Stomach smooth muscle (tissue), 2 donors: ENCODE data around the gene ZNF335.

Experiments
- H3K27ac ChIP-seq: one replicate; pipeline ENCODE4 v1.7.0; 2013; ENCODE audit warnings: mild to moderate bottlenecking, low read length, inconsistent platforms
- H3K27me3 ChIP-seq, 2 donors: one replicate each; pipeline ENCODE4 v1.7.0; 2013; ENCODE audit warnings: low read length in 2 of 2; ENCODE audit not compliant: insufficient read depth in 2 of 2, control insufficient read depth in 1 of 2
- H3K36me3 ChIP-seq, 2 donors: one replicate each; pipeline ENCODE4 v1.7.0; 2013; ENCODE audit warnings: low read length in 2 of 2; ENCODE audit not compliant: control insufficient read depth in 2 of 2, insufficient read depth in 2 of 2
- H3K4me1 ChIP-seq: one replicate; pipeline ENCODE4 v1.7.0; 2013; ENCODE audit warnings: low read length; ENCODE audit not compliant: control insufficient read depth, insufficient read depth
- H3K4me3 ChIP-seq, 2 donors: one replicate each; pipeline ENCODE4 v1.7.0; 2013; ENCODE audit warnings: low read length in 2 of 2
- H3K9ac ChIP-seq, 2 donors: one replicate each; pipeline ENCODE4 v1.7.0; 2013; ENCODE audit warnings: low read length in 2 of 2, mild to moderate bottlenecking in 1 of 2
- H3K9me3 ChIP-seq, 2 donors: one replicate each; pipeline ENCODE4 v1.7.0; 2013; ENCODE audit warnings: low read length in 2 of 2; ENCODE audit not compliant: control insufficient read depth in 2 of 2
- donor health status: healthy.
- donor health status: Pancreatic carcinoma.

The ZNF335 gene

DNA sequence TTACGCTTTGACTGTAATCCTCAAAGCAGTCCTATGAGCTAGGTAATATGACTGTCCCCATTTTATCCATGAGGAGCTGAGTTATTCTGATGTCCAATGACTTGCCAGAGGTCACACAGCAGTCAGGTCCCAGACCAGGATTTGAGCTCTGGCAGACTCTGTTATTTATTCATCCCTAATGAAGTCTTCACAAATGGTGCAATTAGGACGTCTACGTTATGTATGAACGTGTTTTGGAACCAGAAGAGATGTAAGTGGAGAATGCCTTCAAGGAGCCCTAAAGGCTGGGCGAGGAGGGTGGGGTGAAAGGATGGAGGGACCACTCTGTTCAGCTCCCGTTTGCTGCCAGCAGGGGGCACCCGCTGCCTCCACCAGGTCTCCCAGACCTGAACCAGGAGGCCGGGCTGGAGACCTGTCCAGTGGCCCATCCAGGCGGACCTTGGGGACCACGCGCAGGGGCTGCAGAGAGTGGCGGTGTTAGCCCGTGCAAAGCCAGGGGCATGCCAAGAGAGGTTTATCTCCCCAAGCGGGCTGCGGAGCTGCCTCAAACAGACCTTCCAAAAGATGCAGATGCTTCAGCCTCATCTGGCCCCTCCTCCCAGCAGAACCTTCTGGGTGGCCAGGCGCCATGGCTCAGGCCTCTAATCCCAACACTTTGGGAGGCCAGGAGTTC, 15.2 kb upstream of the ZNF335 start:
- H3K4me3 ChIP-seq: no peak overlapping the region
- no peaks in the 10 kb centered on the region for H3K4me1 ChIP-seq
- H3K36me3 ChIP-seq: no peaks in the 10 kb centered on the region
- H3K27me3 ChIP-seq: peaks cover 8 to 12% of the 10 kb centered on the region in 2 donors
- H3K9ac ChIP-seq: no peak overlapping the region
- no peaks in the 10 kb centered on the region for H3K9me3 ChIP-seq
- H3K27ac ChIP-seq: no peak overlapping the region

DNA sequence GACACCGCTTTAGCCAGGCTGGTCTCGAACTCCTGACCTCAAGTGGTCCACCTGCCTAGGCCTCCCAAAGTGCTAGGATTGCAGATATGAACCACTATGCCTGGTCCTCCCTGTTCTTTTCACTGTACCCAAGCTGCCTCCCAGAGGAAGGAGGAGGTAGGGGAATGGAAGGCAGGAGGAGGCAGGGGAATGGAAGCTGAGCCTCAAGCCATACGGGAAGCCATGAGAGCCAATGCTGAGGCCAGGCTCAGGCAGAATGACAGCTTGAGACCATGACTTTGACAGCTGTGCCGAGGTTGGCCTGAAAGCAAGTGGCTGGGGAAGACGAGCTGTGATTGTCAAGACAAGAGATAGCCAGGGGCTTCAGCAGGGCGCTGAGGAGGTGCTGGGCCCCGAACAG, 13.6 kb upstream of the ZNF335 start:
- no peak overlapping the region for H3K27ac ChIP-seq
- no peak overlapping the region for H3K9ac ChIP-seq
- H3K36me3 ChIP-seq: no peaks in the 10 kb centered on the region
- H3K27me3 ChIP-seq: peaks cover 7 to 8% of the 10 kb centered on the region in 2 donors
- H3K4me3 ChIP-seq: no peak overlapping the region
- no peaks in the 10 kb centered on the region for H3K4me1 ChIP-seq
- no peaks in the 10 kb centered on the region for H3K9me3 ChIP-seq

DNA sequence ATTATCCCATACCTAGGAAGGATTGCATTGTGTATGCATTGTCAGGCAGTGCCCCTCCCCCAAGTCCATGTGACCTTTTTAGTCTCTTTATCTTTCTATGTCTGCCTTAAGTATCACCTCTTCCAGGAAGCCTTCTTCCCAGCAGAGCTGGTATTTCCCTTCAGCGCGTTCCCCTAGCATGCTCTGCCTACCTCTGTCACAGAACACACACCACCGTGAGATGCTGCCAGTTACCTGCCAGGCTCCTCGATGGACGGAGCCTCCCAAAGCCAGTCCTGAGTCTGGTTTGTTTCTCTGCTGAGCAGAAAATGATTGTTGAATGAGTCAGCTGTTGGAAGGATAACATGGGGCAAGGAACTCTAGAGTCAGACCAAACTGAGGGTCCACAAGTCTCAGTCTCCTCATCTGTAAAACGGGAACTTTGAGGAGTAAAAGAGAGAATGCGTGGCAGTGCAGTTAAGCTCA, 11.3 kb upstream of the ZNF335 start:
- H3K9me3 ChIP-seq: no peaks in the 10 kb centered on the region
- H3K27ac ChIP-seq: no peak overlapping the region
- no peaks in the 10 kb centered on the region for H3K4me1 ChIP-seq
- no peak overlapping the region for H3K4me3 ChIP-seq
- H3K36me3 ChIP-seq: no peaks in the 10 kb centered on the region
- H3K9ac ChIP-seq: no peak overlapping the region
- peaks cover 4 to 6% of the 10 kb centered on the region in 2 donors for H3K27me3 ChIP-seq

DNA sequence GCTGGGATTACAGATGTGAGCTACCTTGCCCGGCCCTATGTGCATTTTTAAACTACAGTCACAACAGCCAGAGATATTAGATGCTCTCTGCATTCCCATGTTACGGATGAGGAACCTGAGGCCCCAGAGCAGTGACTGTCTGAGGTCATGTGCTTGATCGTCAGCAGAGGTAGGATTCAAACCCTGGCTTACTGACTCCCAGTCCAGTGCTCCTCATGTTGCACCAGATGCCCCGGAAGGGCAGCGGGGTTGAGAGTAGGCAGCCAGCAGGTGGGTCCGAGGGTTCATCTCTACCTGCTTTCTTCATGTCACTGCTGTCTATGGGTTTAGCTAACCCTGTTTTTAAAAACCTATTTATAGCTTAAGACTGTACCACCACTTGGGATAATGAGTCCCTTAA, 9.3 kb upstream of the ZNF335 start:
- H3K9me3 ChIP-seq: no peaks in the 10 kb centered on the region
- peaks cover 4 to 6% of the 10 kb centered on the region in 2 donors for H3K27me3 ChIP-seq
- H3K4me1 ChIP-seq: no peaks in the 10 kb centered on the region
- H3K9ac ChIP-seq: no peak overlapping the region
- H3K4me3 ChIP-seq: no peak overlapping the region
- no peak overlapping the region for H3K27ac ChIP-seq
- no peaks in the 10 kb centered on the region for H3K36me3 ChIP-seq

DNA sequence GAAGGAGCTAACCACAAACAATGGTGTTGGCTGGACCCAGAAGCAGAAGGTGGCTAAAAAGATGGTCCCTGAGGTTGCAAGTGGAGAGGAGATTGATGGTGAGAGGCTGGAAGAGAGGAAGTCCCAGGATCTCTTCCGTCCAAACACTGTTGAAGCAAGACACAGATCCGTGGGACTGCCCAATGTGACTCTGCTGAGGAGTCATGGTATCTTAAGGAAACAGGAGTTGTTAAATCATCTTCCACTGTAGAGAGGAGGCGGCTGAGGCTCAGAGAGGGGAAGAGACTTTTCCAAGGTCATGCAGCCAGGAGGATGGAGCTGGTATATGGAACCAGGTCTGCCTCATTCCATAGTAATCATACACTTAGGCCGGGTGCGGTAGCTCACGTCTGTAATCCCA, 4.1 kb upstream of the ZNF335 start:
- Histone ChIP-seq H3K4me1 (peaks cover 7% of the 10 kb centered on the region), H3K27me3 (peaks cover 0 to 3% of the 10 kb centered on the region in 2 donors), H3K36me3 (no peaks in the 10 kb centered on the region), H3K4me3 (no peak overlapping the region), H3K9ac (no peak overlapping the region), H3K9me3 (no peaks in the 10 kb centered on the region), H3K27ac (no peak overlapping the region)

DNA sequence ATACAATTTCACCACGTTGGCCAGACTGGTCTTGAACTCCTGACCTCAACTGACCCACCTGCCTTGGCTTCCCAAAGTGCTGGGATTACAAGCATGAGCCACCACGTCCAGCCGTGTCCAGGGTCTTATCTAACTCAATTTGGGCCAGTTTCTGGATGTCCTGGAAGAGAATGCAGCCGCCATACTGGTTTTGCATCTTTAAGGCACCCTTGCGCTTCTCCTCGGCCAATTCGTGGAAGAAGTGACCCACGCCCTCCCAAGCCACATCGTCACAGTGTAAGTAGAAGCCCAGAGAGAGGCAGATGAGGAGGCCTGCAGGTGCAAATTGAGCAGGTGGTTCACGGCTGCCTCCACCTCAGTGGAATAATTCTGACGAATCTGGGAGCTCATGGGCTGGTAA, 3.7 kb upstream of the ZNF335 start:
- peaks cover 11% of the 10 kb centered on the region for H3K4me1 ChIP-seq
- H3K27ac ChIP-seq: no peak overlapping the region

DNA sequence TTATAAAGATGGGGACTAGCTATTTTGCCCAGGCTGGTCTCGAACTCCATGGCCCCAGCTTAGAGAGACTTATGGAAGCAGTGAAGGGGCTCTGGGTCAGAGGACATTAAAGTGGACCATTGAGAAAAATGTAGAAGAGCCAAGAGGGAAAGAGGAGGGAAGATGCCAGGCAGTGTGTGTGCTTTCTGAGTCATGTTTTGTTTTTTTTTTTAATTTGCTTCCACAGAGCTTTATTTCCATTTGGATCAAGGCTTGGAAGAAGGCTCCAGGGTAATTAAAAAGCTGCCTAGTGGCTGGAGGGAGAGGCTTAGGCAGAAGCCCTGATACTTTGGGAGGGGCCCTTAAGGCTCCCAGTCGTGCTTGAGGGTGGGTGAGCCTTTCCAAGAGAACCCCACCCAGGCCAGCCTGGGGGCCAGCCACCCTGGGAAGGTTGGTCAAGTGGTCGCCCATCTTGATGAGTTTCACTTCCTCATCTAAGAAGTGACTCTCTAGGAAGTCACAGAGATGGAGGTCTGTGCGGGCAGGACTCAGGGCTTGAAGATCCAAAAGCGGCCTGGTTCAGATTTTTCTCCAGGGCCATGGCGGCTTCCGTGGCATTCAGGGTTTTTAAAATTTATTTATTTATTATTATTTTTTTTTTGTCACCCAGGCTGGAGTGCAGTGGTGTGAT, 3.0 kb upstream of the ZNF335 start:
- Histone ChIP-seq H3K9ac (no peak overlapping the region), H3K9me3 (no peaks in the 10 kb centered on the region), H3K27me3 (no peaks in the 10 kb centered on the region), H3K27ac (no peak overlapping the region), H3K36me3 (no peaks in the 10 kb centered on the region), H3K4me1 (peaks cover 18% of the 10 kb centered on the region), H3K4me3 (no peak overlapping the region)

More for the DNA sequence above, 3.7 kb upstream of the ZNF335 start:
- Histone ChIP-seq H3K36me3 (no peaks in the 10 kb centered on the region), H3K9ac (no peak overlapping the region), H3K9me3 (no peaks in the 10 kb centered on the region), H3K27me3 (peaks cover 0 to 3% of the 10 kb centered on the region in 2 donors), H3K4me3 (no peak overlapping the region)

DNA sequence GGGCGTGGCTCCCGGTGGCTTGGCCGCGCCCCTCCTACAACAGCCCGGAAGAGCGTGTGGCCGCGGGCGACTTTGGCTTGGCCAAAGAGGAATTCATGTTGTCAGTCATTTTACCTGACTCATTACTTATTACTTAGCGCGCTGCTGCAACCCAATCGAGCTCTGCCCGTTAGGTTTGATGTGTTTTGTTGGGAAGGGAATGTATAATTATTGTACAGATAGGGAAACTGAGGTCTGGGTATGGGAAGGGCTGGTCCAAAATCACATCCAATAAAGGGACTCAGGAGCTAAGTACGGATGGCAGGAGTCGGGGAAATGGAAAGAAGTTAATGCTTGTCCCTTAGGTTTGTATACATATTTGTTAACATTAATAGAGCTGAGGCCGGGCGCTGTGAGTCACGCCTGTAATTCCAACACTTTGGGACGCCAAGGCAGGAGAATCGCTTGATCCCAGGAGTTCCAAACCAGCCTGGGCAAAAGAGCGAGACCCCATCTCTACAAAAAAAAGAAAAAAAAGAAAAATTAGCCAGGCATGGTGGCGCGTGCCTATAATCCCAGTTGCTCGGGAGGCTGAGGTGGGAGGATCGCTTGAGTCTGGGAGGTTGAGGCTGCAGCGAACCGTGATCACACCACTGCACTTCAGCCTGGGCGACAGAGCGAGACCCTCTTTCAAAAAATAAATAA, 639 bp upstream of the ZNF335 start:
- Histone ChIP-seq H3K4me1 (peaks cover 24% of the 10 kb centered on the region), H3K9me3 (no peaks in the 10 kb centered on the region), H3K27me3 (no peaks in the 10 kb centered on the region), H3K9ac (peak overlapping the region; percentile 66 to 100), H3K27ac (peak overlapping the region; percentile 100), H3K4me3 (peak overlapping the region; percentile 98), H3K36me3 (peaks cover 10% of the 10 kb centered on the region in 2 donors)

DNA sequence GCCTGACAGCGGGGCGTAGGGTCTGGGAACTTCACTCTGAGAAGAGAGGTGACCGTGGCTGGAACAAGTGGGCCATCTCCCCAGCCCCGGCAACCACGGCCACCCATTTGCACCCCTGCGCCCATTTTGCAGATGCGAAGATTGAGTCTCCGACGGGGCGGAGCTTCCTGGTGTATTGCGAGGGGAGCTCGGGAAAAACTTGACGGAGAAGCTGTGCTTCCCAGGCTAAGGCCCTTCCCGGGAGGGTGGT, 653 bp downstream of the ZNF335 start:
- Histone ChIP-seq H3K36me3 (peaks cover 19% of the 10 kb centered on the region in 2 donors), H3K27ac (peak overlapping the region; percentile 100), H3K9ac (peak overlapping the region; percentile 100)

DNA sequence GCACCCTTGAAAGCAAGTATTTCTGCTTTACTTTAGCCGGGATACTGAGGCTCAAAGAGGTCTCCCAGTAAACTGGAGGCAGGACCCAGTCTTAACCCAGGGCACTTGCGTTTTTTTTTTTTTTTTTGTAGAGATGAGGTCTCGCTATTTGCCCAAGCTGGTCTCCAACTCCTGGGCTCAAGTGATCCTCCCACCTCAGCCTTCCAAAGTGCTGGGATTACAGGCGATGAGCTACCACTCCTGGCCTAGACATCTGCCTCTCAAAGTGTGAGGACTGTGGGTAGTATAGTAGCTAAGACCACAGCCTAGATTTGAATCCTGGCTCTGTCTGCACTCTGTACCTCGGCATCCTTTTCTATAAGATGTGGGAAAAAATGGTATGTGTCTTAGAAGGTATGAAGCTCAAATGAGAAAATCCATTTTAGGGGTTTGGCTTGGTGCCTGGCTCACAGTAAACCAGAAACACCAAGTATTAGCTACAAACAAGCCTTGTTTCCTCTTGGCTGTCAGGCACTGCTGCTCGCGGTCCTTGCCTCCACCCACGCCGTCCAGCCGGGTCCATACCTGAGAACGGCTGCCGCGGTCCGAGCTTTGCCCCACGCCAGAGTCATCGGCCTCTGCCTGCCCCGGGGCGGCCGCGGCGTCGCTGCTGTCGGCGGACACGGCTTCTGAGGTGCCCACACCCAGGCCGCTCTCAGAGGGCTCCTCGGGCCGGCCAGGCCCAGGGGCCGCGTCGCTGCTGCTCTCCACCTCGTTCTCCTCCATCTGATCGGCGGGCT, 1.2 kb downstream of the ZNF335 start:
- H3K4me3 ChIP-seq: peak overlapping the region; percentile 98
- peak overlapping the region; percentile 100 for H3K27ac ChIP-seq
- no peaks in the 10 kb centered on the region for H3K27me3 ChIP-seq
- peaks cover 21% of the 10 kb centered on the region in 2 donors for H3K36me3 ChIP-seq
- H3K9ac ChIP-seq: peak overlapping the region; percentile 100
- H3K9me3 ChIP-seq: no peaks in the 10 kb centered on the region
- H3K4me1 ChIP-seq: peaks cover 24% of the 10 kb centered on the region

More for the DNA sequence above, 653 bp downstream of the ZNF335 start:
- no peaks in the 10 kb centered on the region for H3K27me3 ChIP-seq
- no peaks in the 10 kb centered on the region for H3K9me3 ChIP-seq
- H3K4me1 ChIP-seq: peaks cover 24% of the 10 kb centered on the region
- H3K4me3 ChIP-seq: peak overlapping the region; percentile 98
